ENCODE data around the gene HMHB1.

HMHB1 gene

DNA sequence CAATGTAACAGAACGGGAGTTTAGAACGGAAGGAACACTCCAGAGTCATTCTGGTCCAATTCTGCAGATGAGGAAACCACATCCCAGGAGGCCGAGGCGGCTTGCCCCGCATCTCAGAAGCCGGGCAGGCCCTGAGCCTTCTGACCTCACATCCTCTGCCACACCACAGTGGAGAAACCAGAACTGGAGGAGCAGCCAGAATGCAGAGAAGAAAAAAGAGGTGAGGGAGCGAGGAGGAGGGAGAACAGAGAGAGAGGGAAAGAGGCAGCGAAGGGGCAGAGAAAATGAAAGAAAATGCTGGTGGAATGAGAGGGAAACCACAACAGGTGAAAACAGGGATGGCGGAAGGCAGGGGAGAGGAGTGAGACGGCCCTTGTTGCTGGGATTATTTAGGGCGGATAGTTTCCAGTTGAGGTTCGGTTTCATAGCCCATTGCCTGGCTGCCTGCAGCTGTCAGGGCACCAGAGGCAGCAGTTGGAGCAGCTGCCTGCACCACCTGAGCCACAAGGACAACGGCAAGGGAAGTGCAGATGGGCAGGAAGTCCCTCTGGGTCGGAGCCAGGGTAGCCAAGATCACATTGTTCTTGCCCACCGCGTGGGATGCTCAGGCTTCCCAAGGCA is at the start of gene HMHB1:
Gene HMHB1 (plus strand): TSS at position 77 of the 621 bp plus-strand sequence.
- peak; percentile 58 for DNase-seq

GRCh38 chr5:143762636-143763220 is 49.2 kb upstream of the HMHB1 start:
- DNase-seq = no peak

DNA sequence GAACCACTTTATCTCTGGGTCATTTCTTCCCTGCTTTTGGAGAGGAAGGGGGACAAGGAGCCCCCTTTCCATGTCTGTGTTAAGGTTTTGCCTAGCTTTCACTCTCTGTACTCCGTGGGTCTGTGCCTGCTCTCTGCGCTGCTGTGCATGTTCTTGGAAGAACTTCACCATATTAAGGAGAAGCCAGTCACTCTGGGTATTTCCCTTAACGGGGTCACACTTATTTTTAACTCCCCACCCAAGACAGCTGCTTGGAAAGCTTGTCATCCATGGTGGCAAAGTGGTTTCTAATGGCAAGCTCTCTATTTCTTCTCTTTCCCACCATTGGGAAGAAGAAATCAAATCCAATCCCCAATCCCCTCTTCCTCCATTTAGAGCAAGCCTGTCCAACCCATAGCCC is 44.8 kb upstream of the HMHB1 start:
- no peak for DNase-seq

DNA sequence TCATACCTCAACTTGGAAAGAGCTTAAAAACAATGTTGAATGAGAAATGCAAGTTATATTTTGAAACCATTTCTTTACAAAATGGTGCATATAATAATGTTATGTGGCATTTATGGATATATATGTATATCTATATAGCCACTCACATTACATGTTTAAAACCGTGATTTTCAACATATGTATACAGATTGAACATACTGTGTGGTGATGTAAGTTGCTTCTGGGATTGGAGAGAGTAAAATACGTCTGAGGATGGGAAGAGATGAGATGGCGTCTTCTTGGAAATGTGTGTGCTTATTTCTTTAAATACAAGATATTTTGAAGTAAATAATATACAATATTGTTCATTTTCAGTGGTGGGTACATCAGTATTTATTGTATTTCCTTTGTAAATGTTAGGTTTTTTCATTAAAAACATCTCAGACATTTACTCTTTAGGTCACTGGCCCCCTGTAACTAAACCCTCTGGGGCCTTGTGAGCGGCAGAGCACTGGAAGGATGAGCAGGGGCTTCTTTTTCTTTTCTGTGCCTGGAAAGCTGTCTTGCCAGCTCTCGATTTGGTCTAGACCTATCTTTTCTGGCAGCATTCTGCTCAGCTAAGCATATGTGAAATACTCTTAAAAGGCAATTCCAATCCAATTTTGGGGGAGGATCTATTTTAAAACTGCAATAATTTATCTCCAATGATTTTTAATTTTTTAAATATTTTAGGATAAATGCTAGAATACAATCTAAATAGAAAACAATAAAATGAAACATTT is 42.8 kb upstream of the HMHB1 start:
- no peak for DNase-seq

DNA sequence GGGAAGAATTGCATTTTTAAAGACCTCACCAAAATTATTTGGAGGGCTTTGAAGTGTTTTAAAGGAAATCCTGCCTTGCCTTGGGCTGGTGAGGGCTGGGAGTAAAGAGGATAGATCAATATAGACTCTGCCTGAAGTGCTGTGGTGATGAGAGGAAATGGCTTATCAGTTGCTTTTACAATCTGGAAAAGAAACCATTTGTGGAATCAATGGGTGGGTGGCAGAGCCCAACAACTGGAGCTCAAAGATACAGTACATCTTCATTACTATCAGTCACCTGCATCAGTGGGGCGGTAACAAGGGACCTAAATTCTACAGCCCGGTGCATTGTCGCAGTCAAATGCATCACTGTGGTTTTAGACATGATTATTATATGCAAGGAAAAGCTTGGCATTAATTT is 41.5 kb upstream of the HMHB1 start:
- no peak for DNase-seq

DNA sequence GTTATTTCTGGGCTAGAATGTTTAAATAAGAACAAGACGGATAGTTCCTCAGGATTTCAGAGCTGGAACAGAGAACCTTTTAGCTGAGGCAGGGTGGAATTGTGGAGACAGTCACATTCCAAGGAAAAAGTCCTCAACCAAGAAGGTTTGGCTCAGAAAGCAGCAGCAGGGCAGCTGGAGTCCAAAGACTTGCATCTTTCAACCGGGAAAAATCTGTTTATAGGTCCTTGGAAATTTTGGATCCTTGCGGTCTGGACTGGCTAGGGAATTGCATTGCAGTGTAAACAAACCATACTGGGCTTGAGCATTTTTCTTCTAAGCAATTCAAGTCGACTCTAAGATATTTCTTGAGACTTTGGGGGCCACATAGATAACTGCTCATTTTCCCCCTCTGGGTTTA is 40.8 kb upstream of the HMHB1 start:
- no peak for DNase-seq

DNA sequence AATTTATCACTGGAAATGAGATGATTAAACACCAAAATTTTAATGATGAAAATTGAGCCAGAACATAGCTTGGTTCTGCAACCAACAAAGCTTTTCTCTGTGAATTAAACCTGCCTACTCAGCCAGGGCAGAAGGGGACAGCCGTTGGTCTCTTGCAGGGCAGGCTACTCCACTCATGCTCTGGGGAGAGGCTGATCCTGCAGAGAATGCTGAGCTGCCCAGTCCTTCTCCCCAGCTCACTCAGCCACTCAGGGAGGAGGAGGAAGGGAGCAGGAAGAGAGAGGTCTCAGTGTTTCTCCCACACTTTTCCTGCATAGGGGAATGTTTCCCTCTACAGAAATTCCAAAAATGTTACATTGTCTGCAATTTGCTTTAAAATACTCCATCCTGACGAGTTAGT is 40.4 kb upstream of the HMHB1 start:
- DNase-seq = no peak

GRCh38 chr5:143772621-143773020 is 39.3 kb upstream of the HMHB1 start:
- DNase-seq = no peak

- peak; percentile 71 for DNase-seq
Observed at GRCh38 chr5:143775258-143775657, 36.7 kb upstream of the HMHB1 start.

DNA sequence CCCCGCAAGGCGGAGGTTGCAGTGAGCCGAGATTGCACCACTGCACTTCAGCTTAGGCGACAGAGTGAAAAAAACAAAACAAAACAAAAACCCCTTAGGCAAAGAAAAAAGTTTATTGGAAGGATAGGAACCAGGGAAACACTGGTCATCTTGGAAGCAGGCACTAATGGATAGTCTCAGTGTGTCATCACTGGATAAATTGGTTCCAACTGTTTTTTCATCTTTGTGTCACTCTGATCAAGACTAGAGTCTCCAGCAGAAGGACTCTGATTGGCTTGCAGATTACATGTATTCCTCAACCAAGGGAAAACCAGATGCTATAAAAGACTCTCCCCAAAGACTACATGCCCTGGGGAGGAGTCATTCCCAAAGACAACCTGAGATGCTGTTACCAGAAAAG is 35.0 kb upstream of the HMHB1 start:
- no peak for DNase-seq

DNA sequence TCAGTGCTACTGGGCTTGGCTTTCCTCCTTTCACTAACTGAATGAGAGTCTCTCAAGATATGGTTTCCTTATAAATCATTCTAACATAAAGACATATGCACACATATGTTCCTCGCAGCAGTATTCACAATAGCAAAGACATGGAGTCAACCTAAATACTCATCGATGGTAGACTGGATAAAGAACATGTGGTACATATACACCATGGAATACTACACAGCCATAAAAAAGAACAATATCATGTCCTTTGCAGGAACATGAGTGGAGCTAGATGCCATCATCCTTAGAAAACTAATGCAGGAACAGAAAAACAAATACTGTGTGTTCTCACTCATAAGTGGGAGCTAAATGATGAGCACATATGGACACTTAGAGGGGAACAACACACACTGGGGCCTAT is 32.5 kb upstream of the HMHB1 start:
- no peak for DNase-seq

GRCh38 chr5:143781993-143782520 is 29.9 kb upstream of the HMHB1 start:
- DNase-seq = no peak

GRCh38 chr5:143782588-143783386 is 29.2 kb upstream of the HMHB1 start:
- no peak for DNase-seq

DNA sequence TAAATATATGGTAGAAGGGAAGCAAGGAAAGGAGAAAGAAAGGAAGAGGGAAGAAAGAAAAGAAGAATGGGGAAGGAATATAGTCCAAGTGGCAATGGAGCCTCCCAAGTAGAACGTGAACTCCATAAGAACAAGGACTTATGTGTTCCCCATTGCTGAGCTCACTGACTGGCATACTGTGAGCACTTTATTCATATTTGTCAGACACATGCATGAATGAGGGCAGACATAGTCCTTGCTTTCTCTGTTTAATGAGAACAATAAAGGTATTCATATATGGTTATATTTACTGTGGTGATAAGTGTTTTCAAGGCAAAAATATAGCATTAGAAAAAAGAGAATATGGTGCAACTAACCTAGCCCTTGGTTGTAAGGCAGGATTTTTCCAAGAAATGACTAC is 23.6 kb upstream of the HMHB1 start:
- no peak for DNase-seq

DNA sequence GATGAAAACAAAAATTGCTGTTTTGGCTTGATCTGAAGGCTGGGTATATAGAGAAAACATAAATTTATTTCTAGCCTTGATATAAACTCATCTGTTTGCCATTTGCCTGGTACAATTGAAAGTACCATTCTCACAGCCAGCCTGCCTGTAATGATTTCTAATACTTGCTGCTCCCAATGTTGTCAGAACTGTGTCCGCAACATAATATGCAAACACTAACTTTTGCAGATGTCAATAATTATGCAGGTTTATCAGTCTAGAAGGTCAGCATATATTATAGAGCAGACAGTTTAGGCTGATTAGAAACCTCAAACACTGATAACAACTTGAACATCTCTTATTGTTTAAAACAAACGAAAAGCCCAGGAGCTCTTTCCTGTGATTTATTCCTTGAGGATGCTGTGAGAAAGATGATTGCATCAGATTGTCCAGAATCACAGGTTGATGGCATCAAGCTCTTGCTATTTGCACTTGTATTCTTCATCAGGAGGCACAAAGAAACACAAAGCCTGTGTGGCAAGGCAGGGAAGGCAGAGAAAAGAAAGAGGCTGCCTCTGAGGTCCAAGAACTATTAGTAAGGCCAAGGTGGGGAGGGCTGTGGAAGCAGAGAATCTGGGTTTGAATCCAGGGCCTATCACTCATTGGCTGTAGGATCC is 21.4 kb upstream of the HMHB1 start:
- no peak for DNase-seq

DNA sequence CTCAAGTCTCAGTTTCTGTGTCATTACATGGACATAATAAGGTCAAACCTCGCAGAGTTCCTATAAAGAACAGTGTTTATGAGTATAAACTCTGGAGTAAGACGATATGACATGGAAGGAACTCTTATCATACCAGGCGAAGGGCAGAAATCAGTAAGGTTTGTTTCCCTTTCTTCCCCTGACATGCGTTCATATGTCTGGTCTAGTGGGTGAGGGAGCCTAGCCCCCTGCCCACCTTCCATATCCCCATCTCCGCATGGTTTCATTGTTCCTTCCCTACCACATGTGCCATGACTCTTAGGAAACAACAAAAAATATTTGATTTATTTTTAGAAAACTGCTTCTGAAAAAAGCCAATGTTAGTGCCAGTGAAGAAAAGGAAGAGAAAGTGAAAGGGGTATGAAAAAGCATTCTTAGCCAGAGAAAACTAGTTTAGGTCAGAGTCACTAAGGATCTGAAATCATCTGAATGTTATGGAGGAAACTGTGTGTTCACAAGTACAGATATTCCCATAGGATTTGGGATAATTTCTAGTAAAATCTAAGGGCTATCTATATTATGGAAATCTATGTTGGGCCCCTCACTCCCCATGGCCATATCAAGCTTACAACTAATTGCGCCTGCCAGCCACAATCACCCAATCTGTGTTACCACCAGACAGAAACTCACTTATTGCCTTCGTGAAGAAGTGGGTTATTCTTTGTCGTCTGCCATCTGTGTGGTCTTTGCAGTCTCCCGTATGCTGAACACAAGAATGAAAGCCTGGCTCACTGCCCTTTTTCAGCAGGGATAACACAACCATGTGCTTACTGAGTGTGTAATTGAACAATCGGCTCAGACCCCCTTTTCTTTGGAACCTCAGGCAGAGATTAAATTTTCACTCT is 19.9 kb upstream of the HMHB1 start:
- DNase-seq = no peak

- no peak for DNase-seq
Observed at GRCh38 chr5:143793249-143793648, 18.7 kb upstream of the HMHB1 start.

DNA sequence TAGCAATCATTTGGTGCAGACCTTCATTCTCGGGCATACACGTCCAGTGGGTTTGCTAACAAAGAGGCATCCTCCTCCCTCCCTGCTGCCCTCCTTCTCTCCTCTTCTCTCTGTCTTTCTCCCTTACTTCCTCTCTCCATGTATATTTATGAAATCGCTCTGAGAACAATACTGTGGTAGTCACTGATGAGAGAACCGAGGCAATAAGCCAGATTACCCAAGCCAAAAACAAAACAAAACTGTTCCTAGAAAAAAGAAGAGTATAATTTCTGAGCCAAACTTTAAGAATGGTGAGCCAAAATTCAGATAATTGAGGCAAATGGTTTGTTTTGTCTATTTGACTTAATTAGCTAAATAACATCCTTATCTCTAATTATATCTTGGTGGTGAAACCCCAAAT is 15.8 kb upstream of the HMHB1 start:
- no peak for DNase-seq

- DNase-seq = no peak
Observed at GRCh38 chr5:143796753-143797152, 15.2 kb upstream of the HMHB1 start.

- DNase-seq = no peak
Observed at GRCh38 chr5:143800715-143801114, 11.2 kb upstream of the HMHB1 start.

DNA sequence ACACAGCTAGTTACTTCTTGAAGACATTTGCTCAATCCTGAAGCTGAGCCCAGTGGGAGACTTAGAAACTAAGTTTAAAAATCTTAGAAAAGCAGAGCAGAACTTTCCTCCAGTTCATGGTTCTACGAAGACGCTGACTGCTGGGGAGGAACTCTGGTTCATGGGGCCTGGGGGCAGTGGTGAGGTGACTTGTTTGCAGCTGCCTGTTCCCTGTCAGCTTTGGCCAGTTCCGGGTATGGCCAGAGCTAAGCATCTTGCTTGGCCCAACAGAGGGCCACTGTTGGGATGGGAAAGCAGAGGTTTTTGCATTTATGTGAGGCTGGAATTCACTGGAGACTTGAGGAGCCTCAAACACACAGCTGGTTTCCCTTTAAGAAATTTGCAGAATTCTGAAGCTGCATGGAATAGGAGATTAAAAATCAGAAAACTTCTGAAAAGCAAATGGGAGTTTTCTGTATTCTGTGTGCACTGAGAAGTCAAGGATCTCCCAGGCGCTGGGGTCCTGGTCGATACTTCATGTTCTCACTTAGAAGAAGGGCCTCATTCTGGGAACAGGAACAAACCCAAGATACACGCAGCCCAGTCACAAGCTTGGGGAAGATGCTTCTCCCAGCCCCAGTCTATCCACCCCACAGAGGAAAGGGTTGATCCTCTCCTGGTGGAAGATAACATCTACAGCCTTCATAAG is 10.6 kb upstream of the HMHB1 start:
- no peak for DNase-seq
